ES-I3 (cell line): ENCODE measurements around the gene GAS2L3.
"Not testable (repeated sequence)": the region's sequence is repeated elsewhere in the genome, so short reads cannot be mapped to it uniquely, and the experiment has no call there.

Experiments
- H3K36me3 ChIP-seq: 2 replicates; pipeline ENCODE4 v1.6.1; 2013; ENCODE audit warnings: mild to moderate bottlenecking, low read length, control low read depth, moderate library complexity; ENCODE audit not compliant: insufficient read depth
- H3K4me1 ChIP-seq: 2 replicates; pipeline ENCODE4 v1.6.1; 2013; ENCODE audit warnings: mild to moderate bottlenecking, control low read depth, low read length; ENCODE audit not compliant: insufficient read depth
- H3K9ac ChIP-seq: 2 replicates; pipeline ENCODE4 v1.6.1; 2013; ENCODE audit warnings: low read depth, mild to moderate bottlenecking, low read length, moderate library complexity
- H3K9me3 ChIP-seq: 2 replicates; pipeline ENCODE4 v1.6.1; 2013; ENCODE audit warnings: mild to moderate bottlenecking, low read length, moderate library complexity; ENCODE audit not compliant: control insufficient read depth, insufficient read depth

GAS2L3 gene

GRCh38 chr12:100602997-100603396 is 29.5 kb downstream of the GAS2L3 start:
- not testable (repeated sequence) for H3K36me3 ChIP-seq, H3K9ac ChIP-seq, H3K9me3 ChIP-seq, H3K4me1 ChIP-seq

- no peak overlapping the region for H3K9ac ChIP-seq
- no peaks in the 10 kb centered on the region for H3K36me3 ChIP-seq
- H3K9me3 ChIP-seq = no peaks in the 10 kb centered on the region
- H3K4me1 ChIP-seq = no peaks in the 10 kb centered on the region
Measured at GRCh38 chr12:100608776-100609175, 35.3 kb downstream of the GAS2L3 start.

GRCh38 chr12:100610666-100611430 is 37.4 kb downstream of the GAS2L3 start:
- Histone ChIP-seq H3K36me3 (no peaks in the 10 kb centered on the region), H3K4me1 (no peaks in the 10 kb centered on the region), H3K9me3 (no peaks in the 10 kb centered on the region), H3K9ac (no peak overlapping the region)

GRCh38 chr12:100612606-100613005 is 39.1 kb downstream of the GAS2L3 start:
- Histone ChIP-seq H3K9ac (no peak overlapping the region), H3K4me1 (no peaks in the 10 kb centered on the region), H3K36me3 (no peaks in the 10 kb centered on the region), H3K9me3 (no peaks in the 10 kb centered on the region)

- no peak overlapping the region for H3K9ac ChIP-seq
- no peaks in the 10 kb centered on the region for H3K4me1 ChIP-seq
- H3K36me3 ChIP-seq = no peaks in the 10 kb centered on the region; the same call in 1 of the 2 replicates
- H3K9me3 ChIP-seq = no peaks in the 10 kb centered on the region
Measured at GRCh38 chr12:100624571-100624970, 51.1 kb downstream of the GAS2L3 start.

GRCh38 chr12:100632445-100632892 is 59.0 kb downstream of the GAS2L3 start:
- Histone ChIP-seq H3K9me3 (no peaks in the 10 kb centered on the region), H3K36me3 (no peaks in the 10 kb centered on the region), H3K4me1 (no peaks in the 10 kb centered on the region; the same call in 1 of the 2 replicates), H3K9ac (no peak overlapping the region)

GRCh38 chr12:100633082-100633785 is 59.8 kb downstream of the GAS2L3 start:
- H3K9me3 ChIP-seq, H3K9ac ChIP-seq, H3K4me1 ChIP-seq, H3K36me3 ChIP-seq: not testable (repeated sequence)

GRCh38 chr12:100643246-100643645 is 69.8 kb downstream of the GAS2L3 start:
- no peak overlapping the region for H3K9ac ChIP-seq
- no peaks in the 10 kb centered on the region for H3K36me3 ChIP-seq

GRCh38 chr12:100646896-100647295 is 73.4 kb downstream of the GAS2L3 start:
- Histone ChIP-seq H3K4me1 (no peaks in the 10 kb centered on the region), H3K9ac (no peak overlapping the region), H3K9me3 (0 out of 2 replicates have a peak, but pooled peaks cover 7% of the 10 kb centered on the region), H3K36me3 (no peaks in the 10 kb centered on the region; the same call in 1 of the 2 replicates)

More at GRCh38 chr12:100643246-100643645, 69.8 kb downstream of the GAS2L3 start:
- Histone ChIP-seq H3K4me1 (no peaks in the 10 kb centered on the region), H3K9me3 (0 out of 2 replicates have a peak, but pooled peaks cover 7% of the 10 kb centered on the region)

- Histone ChIP-seq H3K9me3 (0 out of 2 replicates have a peak, but pooled peaks cover 7% of the 10 kb centered on the region), H3K9ac (no peak overlapping the region), H3K4me1 (no peaks in the 10 kb centered on the region), H3K36me3 (no peaks in the 10 kb centered on the region; the same call in 1 of the 2 replicates)
Measured at GRCh38 chr12:100651108-100651507, 77.6 kb downstream of the GAS2L3 start.

GRCh38 chr12:100651694-100652093 is 78.2 kb downstream of the GAS2L3 start:
- Histone ChIP-seq H3K9ac (no peak overlapping the region), H3K4me1 (no peaks in the 10 kb centered on the region), H3K36me3 (no peaks in the 10 kb centered on the region; the same call in 1 of the 2 replicates), H3K9me3 (0 out of 2 replicates have a peak, but pooled peaks cover 7% of the 10 kb centered on the region)

- Histone ChIP-seq H3K9ac (no peak overlapping the region), H3K9me3 (peaks cover 7% of the 10 kb centered on the region; the same call in 1 of the 2 replicates), H3K4me1 (no peaks in the 10 kb centered on the region), H3K36me3 (no peaks in the 10 kb centered on the region; the same call in 1 of the 2 replicates)
Measured at GRCh38 chr12:100652488-100652887, 79.0 kb downstream of the GAS2L3 start.

GRCh38 chr12:100656141-100656540 is 82.7 kb downstream of the GAS2L3 start:
- Histone ChIP-seq H3K9me3 (peaks cover 4% of the 10 kb centered on the region; the same call in 1 of the 2 replicates), H3K4me1 (no peaks in the 10 kb centered on the region), H3K36me3 (no peaks in the 10 kb centered on the region), H3K9ac (no peak overlapping the region)

GRCh38 chr12:100656856-100657255 is 83.4 kb downstream of the GAS2L3 start:
- Histone ChIP-seq H3K9ac (no peak overlapping the region), H3K4me1 (no peaks in the 10 kb centered on the region), H3K9me3 (peaks cover 4% of the 10 kb centered on the region; the same call in 1 of the 2 replicates), H3K36me3 (no peaks in the 10 kb centered on the region)
